ENCODE results near the gene PIKFYVE.

- TF ChIP-seq ATF3 (IDR thresholded peaks at IDR 0.05; ENCODE audit: borderline replicate concordance, extremely low read depth, low read depth, low read length) (no peak), NFYB (IDR thresholded peaks at IDR 0.05; ENCODE audit: insufficient read depth, low read depth, low read length) (no peak), CTCF (IDR thresholded peaks at IDR 0.05 in 2 of 3, conservative IDR thresholded peaks at IDR 0.05 in 1 of 3; ENCODE audit: control insufficient read depth in 2 of 3, extremely low read depth in 1 of 3, insufficient read depth in 1 of 3, low read depth in 3 of 3, low read length in 3 of 3) (no peak), POLR2A (IDR thresholded peaks at IDR 0.05; ENCODE audit: low read depth, low read length) (no peak), ZBTB40 (IDR thresholded peaks at IDR 0.05; ENCODE audit: borderline replicate concordance) (no peak), CBX3 (IDR thresholded peaks at IDR 0.05; ENCODE audit: borderline replicate concordance, low read depth) (no peak), KDM1A (IDR thresholded peaks at IDR 0.05; ENCODE audit: borderline replicate concordance) (no peak), CBX5 (IDR thresholded peaks at IDR 0.05; ENCODE audit: low read depth) (no peak), ZNF24 (IDR thresholded peaks at IDR 0.05) (no peak)
Measured at GRCh38 chr2:208235860-208236259, 30.2 kb upstream of the PIKFYVE start.

All from GM12878 (cell line).